Measurements from ENCODE around the gene PARD3B. TPM values are rescaled to one million over a fixed set of nuclear protein-coding genes. Genes with fewer than 3 reads are reported as not detected.

Gene PARD3B
- total and polyA plus RNA-seq, 2 of the 8 experiments (the other 6 are each of a cell fraction or from before 2014, with no cell fraction given) = 1.2 to 5.7 TPM

DNA sequence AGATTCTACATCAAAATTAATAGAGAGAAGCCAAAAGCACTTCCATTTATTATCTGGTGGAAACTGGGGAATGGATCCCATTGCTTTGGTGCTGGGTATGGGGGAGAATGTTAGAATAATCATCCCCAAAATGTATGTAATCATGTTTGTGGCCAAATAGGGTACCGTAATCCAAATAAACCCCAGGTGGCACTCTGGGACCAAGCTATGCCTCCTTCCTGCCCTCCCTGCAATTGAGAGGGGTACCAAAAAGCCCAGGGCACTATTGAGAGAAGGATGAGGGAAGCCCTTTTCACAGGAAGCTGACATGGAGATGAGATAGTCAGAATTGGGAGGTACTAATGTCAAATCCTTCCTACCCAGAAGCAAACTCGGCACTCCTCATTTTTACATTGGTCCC is 1051.3 kb downstream of the PARD3B start (continued):
- TF ChIP-seq, protein P1, sequence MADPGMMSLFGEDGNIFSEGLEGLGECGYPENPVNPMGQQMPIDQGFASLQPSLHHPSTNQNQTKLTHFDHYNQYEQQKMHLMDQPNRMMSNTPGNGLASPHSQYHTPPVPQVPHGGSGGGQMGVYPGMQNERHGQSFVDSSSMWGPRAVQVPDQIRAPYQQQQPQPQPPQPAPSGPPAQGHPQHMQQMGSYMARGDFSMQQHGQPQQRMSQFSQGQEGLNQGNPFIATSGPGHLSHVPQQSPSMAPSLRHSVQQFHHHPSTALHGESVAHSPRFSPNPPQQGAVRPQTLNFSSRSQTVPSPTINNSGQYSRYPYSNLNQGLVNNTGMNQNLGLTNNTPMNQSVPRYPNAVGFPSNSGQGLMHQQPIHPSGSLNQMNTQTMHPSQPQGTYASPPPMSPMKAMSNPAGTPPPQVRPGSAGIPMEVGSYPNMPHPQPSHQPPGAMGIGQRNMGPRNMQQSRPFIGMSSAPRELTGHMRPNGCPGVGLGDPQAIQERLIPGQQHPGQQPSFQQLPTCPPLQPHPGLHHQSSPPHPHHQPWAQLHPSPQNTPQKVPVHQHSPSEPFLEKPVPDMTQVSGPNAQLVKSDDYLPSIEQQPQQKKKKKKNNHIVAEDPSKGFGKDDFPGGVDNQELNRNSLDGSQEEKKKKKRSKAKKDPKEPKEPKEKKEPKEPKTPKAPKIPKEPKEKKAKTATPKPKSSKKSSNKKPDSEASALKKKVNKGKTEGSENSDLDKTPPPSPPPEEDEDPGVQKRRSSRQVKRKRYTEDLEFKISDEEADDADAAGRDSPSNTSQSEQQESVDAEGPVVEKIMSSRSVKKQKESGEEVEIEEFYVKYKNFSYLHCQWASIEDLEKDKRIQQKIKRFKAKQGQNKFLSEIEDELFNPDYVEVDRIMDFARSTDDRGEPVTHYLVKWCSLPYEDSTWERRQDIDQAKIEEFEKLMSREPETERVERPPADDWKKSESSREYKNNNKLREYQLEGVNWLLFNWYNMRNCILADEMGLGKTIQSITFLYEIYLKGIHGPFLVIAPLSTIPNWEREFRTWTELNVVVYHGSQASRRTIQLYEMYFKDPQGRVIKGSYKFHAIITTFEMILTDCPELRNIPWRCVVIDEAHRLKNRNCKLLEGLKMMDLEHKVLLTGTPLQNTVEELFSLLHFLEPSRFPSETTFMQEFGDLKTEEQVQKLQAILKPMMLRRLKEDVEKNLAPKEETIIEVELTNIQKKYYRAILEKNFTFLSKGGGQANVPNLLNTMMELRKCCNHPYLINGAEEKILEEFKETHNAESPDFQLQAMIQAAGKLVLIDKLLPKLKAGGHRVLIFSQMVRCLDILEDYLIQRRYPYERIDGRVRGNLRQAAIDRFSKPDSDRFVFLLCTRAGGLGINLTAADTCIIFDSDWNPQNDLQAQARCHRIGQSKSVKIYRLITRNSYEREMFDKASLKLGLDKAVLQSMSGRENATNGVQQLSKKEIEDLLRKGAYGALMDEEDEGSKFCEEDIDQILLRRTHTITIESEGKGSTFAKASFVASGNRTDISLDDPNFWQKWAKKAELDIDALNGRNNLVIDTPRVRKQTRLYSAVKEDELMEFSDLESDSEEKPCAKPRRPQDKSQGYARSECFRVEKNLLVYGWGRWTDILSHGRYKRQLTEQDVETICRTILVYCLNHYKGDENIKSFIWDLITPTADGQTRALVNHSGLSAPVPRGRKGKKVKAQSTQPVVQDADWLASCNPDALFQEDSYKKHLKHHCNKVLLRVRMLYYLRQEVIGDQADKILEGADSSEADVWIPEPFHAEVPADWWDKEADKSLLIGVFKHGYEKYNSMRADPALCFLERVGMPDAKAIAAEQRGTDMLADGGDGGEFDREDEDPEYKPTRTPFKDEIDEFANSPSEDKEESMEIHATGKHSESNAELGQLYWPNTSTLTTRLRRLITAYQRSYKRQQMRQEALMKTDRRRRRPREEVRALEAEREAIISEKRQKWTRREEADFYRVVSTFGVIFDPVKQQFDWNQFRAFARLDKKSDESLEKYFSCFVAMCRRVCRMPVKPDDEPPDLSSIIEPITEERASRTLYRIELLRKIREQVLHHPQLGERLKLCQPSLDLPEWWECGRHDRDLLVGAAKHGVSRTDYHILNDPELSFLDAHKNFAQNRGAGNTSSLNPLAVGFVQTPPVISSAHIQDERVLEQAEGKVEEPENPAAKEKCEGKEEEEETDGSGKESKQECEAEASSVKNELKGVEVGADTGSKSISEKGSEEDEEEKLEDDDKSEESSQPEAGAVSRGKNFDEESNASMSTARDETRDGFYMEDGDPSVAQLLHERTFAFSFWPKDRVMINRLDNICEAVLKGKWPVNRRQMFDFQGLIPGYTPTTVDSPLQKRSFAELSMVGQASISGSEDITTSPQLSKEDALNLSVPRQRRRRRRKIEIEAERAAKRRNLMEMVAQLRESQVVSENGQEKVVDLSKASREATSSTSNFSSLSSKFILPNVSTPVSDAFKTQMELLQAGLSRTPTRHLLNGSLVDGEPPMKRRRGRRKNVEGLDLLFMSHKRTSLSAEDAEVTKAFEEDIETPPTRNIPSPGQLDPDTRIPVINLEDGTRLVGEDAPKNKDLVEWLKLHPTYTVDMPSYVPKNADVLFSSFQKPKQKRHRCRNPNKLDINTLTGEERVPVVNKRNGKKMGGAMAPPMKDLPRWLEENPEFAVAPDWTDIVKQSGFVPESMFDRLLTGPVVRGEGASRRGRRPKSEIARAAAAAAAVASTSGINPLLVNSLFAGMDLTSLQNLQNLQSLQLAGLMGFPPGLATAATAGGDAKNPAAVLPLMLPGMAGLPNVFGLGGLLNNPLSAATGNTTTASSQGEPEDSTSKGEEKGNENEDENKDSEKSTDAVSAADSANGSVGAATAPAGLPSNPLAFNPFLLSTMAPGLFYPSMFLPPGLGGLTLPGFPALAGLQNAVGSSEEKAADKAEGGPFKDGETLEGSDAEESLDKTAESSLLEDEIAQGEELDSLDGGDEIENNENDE (IDR thresholded peaks at IDR 0.05; ENCODE audit: insufficient replicate concordance, low read length) = no peak
- TF ChIP-seq SIX5 (IDR thresholded peaks at IDR 0.05; ENCODE audit: low read depth, low read length) (no peak), CREB1 (IDR thresholded peaks at IDR 0.05) (no peak), CHD2 (IDR thresholded peaks at IDR 0.05; ENCODE audit: low read length) (no peak), RAD21 (IDR thresholded peaks at IDR 0.05 in 1 of 2, conservative IDR thresholded peaks at IDR 0.05 in 1 of 2; ENCODE audit: low read depth in 2 of 2, low read length in 2 of 2) (peak; percentile 51 to 65), CBX5 (IDR thresholded peaks at IDR 0.05; ENCODE audit: low read depth, low read length) (no peak)

Measured in H1 (cell line).